Mesendoderm (in vitro differentiated cells): ENCODE results near the gene CLDN19.
A peak's percentile ranks its signal among the peaks of the same experiment; 100 is the strongest.
"Not testable (repeated sequence)": the region's sequence is repeated elsewhere in the genome, so short reads cannot be mapped to it uniquely, and the experiment has no call there.

Source experiments
- DNase-seq: peaks from one replicate; pipeline ENCODE4 v3.0.0; 2013
- H2AK5ac ChIP-seq: 2 replicates; pipeline ENCODE4 v1.6.1; 2013; ENCODE audit warnings: low read length, inconsistent platforms
- H2BK120ac ChIP-seq: 2 replicates; pipeline ENCODE4 v1.6.1; 2013; ENCODE audit warnings: low read depth, mild to moderate bottlenecking, low read length, moderate library complexity, mixed read lengths
- H2BK15ac ChIP-seq: replicated peaks from 2 replicates; pipeline ENCODE4 v1.6.1; 2013; ENCODE audit warnings: low read depth, mild to moderate bottlenecking, moderate library complexity
- H2BK5ac ChIP-seq: 2 replicates; pipeline ENCODE4 v1.6.1; 2013; ENCODE audit warnings: low read length, inconsistent platforms
- H3K18ac ChIP-seq: 2 replicates; pipeline ENCODE4 v1.6.1; 2013; ENCODE audit warnings: mild to moderate bottlenecking, low read length, mixed read lengths
- H3K23ac ChIP-seq: one replicate; pipeline ENCODE4 v1.6.1; 2013; ENCODE audit warnings: low read length
- H3K27ac ChIP-seq: 2 replicates; pipeline ENCODE4 v1.5.1; 2013; ENCODE audit warnings: low read depth, mild to moderate bottlenecking, inconsistent platforms, low read length, moderate library complexity
- H3K27me3 ChIP-seq: 2 replicates; pipeline ENCODE4 v1.6.1; 2013; ENCODE audit warnings: low read length, control low read depth, mild to moderate bottlenecking, inconsistent platforms; ENCODE audit not compliant: insufficient read depth, poor library complexity
- H3K36me3 ChIP-seq: 2 replicates; pipeline ENCODE4 v1.6.1; 2013; ENCODE audit warnings: low read length, inconsistent platforms; ENCODE audit not compliant: control insufficient read depth, insufficient read depth
- H3K4ac ChIP-seq: one replicate; pipeline ENCODE4 v1.6.1; 2013; ENCODE audit warnings: low read depth, mild to moderate bottlenecking, low read length, moderate library complexity
- H3K4me1 ChIP-seq: 2 replicates; pipeline ENCODE4 v1.6.1; 2013; ENCODE audit warnings: low read depth, low read length, inconsistent platforms; ENCODE audit not compliant: control insufficient read depth
- H3K4me2 ChIP-seq: 2 replicates; pipeline ENCODE4 v1.6.1; 2013; ENCODE audit warnings: low read length
- H3K4me3 ChIP-seq: 2 replicates; pipeline ENCODE4 v1.5.1; 2013; ENCODE audit warnings: mild to moderate bottlenecking, low read length
- H3K56ac ChIP-seq: one replicate; pipeline ENCODE4 v1.6.1; 2013; ENCODE audit warnings: low read length
- H3K79me1 ChIP-seq: 2 replicates; pipeline ENCODE4 v1.6.1; 2013; ENCODE audit warnings: low read length, inconsistent platforms
- H3K79me2 ChIP-seq: 2 replicates; pipeline ENCODE4 v1.6.1; 2013; ENCODE audit warnings: mild to moderate bottlenecking, low read length; ENCODE audit not compliant: control insufficient read depth, insufficient read depth
- H3K9ac ChIP-seq: 2 replicates; pipeline ENCODE4 v1.6.1; 2013; ENCODE audit warnings: low read length, inconsistent platforms
- H4K5ac ChIP-seq: one replicate; pipeline ENCODE4 v1.6.1; 2013; ENCODE audit warnings: low read length
- H4K8ac ChIP-seq: one replicate; pipeline ENCODE4 v1.6.1; 2013; ENCODE audit warnings: low read depth, mild to moderate bottlenecking, control low read depth, low read length, moderate library complexity
- WGBS: extraction: QIAGEN DNeasy Blood & Tissue Kit; methylation state at CpG from one replicate; pipeline ENCODE4 v1.1.7; 2013; ENCODE audit warnings: low lambda C conversion rate, missing lambda C conversion rate; ENCODE audit not compliant: insufficient coverage; ENCODE audit errors: extremely low coverage; 5-methylcytosine and 5-hydroxymethylcytosine counted together

CLDN19 gene

DNA sequence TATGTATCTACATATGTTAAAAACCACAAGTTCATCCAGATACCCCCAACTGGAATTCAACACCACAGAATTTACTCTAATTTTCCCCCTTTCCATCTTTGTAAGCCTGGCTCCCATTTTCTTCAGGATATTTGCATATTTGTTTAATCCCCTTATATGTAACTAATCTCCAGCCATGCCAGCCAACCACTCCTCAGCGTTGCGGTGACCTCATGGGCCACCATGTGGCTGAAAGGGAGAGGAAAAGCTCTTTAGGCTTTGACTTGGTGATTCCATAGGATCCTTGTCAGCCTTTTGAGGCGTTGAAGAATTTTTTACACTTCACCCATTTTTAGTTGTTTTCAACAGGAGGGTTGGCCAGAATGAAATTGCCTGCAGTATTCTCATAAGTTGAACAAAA, 10.0 kb downstream of the CLDN19 start:
- peak; percentile 61 for DNase-seq
- Histone ChIP-seq H2BK15ac (no peak overlapping the region), H3K18ac (no peak overlapping the region), H2BK120ac (no peak overlapping the region), H4K8ac (no peak overlapping the region), H3K4me1 (no peaks in the 10 kb centered on the region), H3K4me2 (no peak overlapping the region), H3K79me2 (no peaks in the 10 kb centered on the region), H3K4me3 (no peak overlapping the region), H3K27me3 (no peaks in the 10 kb centered on the region), H3K79me1 (no peaks in the 10 kb centered on the region), H3K4ac (no peak overlapping the region), H3K27ac (no peak overlapping the region), H3K9ac (no peak overlapping the region), H2AK5ac (no peak overlapping the region), H3K23ac (no peak overlapping the region), H3K56ac (no peak overlapping the region), H3K36me3 (no peaks in the 10 kb centered on the region), H4K5ac (no peak overlapping the region), H2BK5ac (no peak overlapping the region)
- WGBS: no CpG with 5 or more reads among the region's 3 CpGs

GRCh38 chr1:42725820-42726219, 14.2 kb downstream of the CLDN19 start:
- H2BK15ac ChIP-seq, H3K27me3 ChIP-seq, H3K79me1 ChIP-seq, H2BK5ac ChIP-seq, H3K23ac ChIP-seq, H4K8ac ChIP-seq, H3K56ac ChIP-seq, H2BK120ac ChIP-seq, H3K36me3 ChIP-seq, H3K4me2 ChIP-seq, H3K9ac ChIP-seq, H3K27ac ChIP-seq, H3K4ac ChIP-seq, H4K5ac ChIP-seq, H2AK5ac ChIP-seq, H3K4me3 ChIP-seq, H3K4me1 ChIP-seq, H3K79me2 ChIP-seq, DNase-seq, H3K18ac ChIP-seq: not testable (repeated sequence)
- no CpG with 5 or more reads among the region's 4 CpGs for whole genome bisulfite sequencing

- no peaks in the 10 kb centered on the region for H3K36me3 ChIP-seq
- no CpG with 5 or more reads among the region's 6 CpGs for WGBS
- H3K4me1 ChIP-seq: no peaks in the 10 kb centered on the region
- no peak overlapping the region for H3K18ac ChIP-seq
- no peak overlapping the region for H2BK15ac ChIP-seq
- H3K4me2 ChIP-seq: no peak overlapping the region
- H3K79me2 ChIP-seq: no peaks in the 10 kb centered on the region
- H3K27me3 ChIP-seq: no peaks in the 10 kb centered on the region
- no peak overlapping the region for H2AK5ac ChIP-seq
- no peaks in the 10 kb centered on the region for H3K79me1 ChIP-seq
- no peak overlapping the region for H2BK120ac ChIP-seq
- H3K4me3 ChIP-seq: no peak overlapping the region
- H3K9ac ChIP-seq: no peak overlapping the region
- no peak overlapping the region for H3K27ac ChIP-seq
- no peak for DNase-seq
- no peak overlapping the region for H3K23ac ChIP-seq
- H4K8ac ChIP-seq: no peak overlapping the region
- no peak overlapping the region for H3K4ac ChIP-seq
- H3K56ac ChIP-seq: no peak overlapping the region
- no peak overlapping the region for H4K5ac ChIP-seq
- no peak overlapping the region for H2BK5ac ChIP-seq
Observed at GRCh38 chr1:42723511-42723910, 16.5 kb downstream of the CLDN19 start.

- not testable (repeated sequence) for H3K4me2 ChIP-seq, H3K4me3 ChIP-seq, H2BK15ac ChIP-seq, H3K23ac ChIP-seq, H2BK5ac ChIP-seq, H3K9ac ChIP-seq, H2BK120ac ChIP-seq, H2AK5ac ChIP-seq, H3K4ac ChIP-seq, H3K27me3 ChIP-seq, DNase-seq, H3K79me2 ChIP-seq, H3K27ac ChIP-seq, H3K4me1 ChIP-seq, H3K18ac ChIP-seq, H3K36me3 ChIP-seq, H4K5ac ChIP-seq, H4K8ac ChIP-seq, H3K56ac ChIP-seq, H3K79me1 ChIP-seq
- no CpG with 5 or more reads among the region's 2 CpGs for WGBS
Observed at GRCh38 chr1:42722403-42722802, 17.6 kb downstream of the CLDN19 start.

DNA sequence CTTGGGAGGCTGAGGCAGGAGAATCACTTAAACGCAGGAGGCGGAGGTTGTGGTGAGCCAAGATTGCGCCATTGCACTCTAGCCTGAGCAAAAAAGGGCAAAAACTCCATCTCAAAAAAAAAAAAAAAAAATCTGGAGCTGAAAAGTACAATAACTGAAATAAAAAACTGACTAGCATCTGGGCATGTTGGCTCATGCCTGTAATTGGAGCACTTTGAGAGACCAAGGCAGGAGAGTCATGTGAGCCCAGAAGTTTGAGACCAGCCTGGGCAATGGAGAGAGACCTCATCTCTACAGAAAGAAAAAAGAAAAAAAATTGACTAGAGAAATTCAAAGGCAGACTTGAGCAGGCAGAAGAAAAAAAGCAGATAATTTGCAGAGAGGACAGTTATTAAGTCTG, 18.1 kb downstream of the CLDN19 start:
- Histone ChIP-seq H2BK120ac (no peak overlapping the region), H3K27ac (no peak overlapping the region), H3K36me3 (no peaks in the 10 kb centered on the region), H2BK15ac (no peak overlapping the region), H3K4me1 (no peaks in the 10 kb centered on the region), H3K79me2 (no peaks in the 10 kb centered on the region), H3K4me3 (no peak overlapping the region), H3K56ac (no peak overlapping the region), H3K23ac (no peak overlapping the region), H4K8ac (no peak overlapping the region), H2BK5ac (no peak overlapping the region), H3K4me2 (no peak overlapping the region), H3K79me1 (no peaks in the 10 kb centered on the region), H3K18ac (no peak overlapping the region), H3K9ac (no peak overlapping the region), H3K4ac (no peak overlapping the region), H4K5ac (no peak overlapping the region), H2AK5ac (no peak overlapping the region), H3K27me3 (no peaks in the 10 kb centered on the region)
- no peak for DNase-seq
- WGBS: no CpG with 5 or more reads among the region's 3 CpGs

DNA sequence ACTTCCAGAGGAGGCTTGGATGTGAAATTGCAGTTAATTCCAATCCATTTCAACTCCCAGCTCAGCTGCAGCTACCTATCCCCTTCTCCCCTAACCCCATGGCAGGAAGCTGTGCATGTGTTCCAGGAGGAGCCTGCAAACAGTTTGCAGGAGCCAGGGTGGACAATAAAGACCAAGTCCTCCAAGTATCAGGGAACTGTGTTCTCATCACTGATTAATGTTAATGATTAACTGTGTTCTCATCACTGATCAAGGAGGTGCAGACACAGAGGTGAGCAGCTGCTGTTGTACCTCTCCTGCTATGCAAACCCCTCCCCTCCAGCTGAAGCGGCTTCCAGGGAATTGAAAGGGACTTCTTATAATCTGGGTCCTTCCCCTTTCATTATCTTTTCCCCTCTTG, 19.2 kb downstream of the CLDN19 start:
- H3K56ac ChIP-seq: no peak overlapping the region
- no peaks in the 10 kb centered on the region for H3K4me1 ChIP-seq
- no peak overlapping the region for H2BK5ac ChIP-seq
- H3K79me1 ChIP-seq: peaks cover 1% of the 10 kb centered on the region
- H3K4me3 ChIP-seq: no peak overlapping the region
- H4K8ac ChIP-seq: no peak overlapping the region
- no peak overlapping the region for H3K9ac ChIP-seq
- no peaks in the 10 kb centered on the region for H3K27me3 ChIP-seq
- WGBS: no CpG with 5 or more reads among the region's 1 CpG
- no peak overlapping the region for H3K18ac ChIP-seq
- no peak overlapping the region for H3K23ac ChIP-seq
- no peak for DNase-seq
- no peak overlapping the region for H2AK5ac ChIP-seq
- no peak overlapping the region for H3K4ac ChIP-seq
- H3K36me3 ChIP-seq: no peaks in the 10 kb centered on the region
- no peak overlapping the region for H4K5ac ChIP-seq
- H3K27ac ChIP-seq: no peak overlapping the region
- H3K4me2 ChIP-seq: no peak overlapping the region
- H3K79me2 ChIP-seq: no peaks in the 10 kb centered on the region
- no peak overlapping the region for H2BK15ac ChIP-seq
- H2BK120ac ChIP-seq: no peak overlapping the region
